ENCODE measurements around the gene IP6K3. TPM values are rescaled to one million over a fixed set of nuclear protein-coding genes. Genes with fewer than 3 reads are reported as not detected.

The IP6K3 gene
- polyA plus RNA-seq, 6 donors from 2014 or later, result not detected

DNA sequence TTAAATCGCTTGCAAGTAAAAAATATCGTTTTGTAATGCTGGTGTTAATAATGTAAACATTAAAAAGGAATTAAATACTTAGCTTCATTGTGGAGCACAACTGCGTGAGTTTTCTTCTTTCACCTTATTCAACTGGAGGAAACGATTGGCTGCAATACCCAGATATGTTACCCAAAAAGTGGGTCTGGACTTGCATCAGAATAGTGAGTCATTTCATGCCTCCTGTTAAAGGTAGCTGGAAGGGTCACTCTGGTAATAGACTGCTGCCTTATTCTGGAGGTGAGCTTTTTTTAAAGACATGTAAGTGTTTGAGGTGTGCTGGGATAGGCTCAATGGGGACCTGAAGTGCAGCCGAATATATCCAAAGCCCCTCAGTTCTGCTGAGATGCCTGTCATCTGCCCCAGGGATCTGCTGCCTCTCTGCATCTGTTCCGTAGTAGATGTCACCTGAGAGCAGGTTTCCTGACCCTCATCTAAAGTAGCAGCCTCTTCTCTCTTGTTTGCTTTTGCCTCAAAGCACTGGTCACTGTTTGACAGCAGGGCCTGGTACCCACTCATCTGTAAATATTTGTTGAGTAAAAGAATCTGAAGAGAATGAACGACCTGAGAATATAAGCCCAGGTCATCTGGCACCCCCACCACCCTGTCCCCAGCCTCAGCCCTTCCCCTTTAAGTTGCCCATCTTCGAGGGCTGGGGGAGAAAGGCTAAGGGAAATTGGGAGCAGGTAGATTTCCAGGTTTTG, 29.6 kb downstream of the IP6K3 start:
- H3K27ac Mint-ChIP-seq, result no peak overlapping the region
- H3K36me3 Mint-ChIP-seq, result no peaks in the 10 kb centered on the region
- no peak overlapping the region for H3K4me3 Mint-ChIP-seq
- H3K9me3 Mint-ChIP-seq, result no peaks in the 10 kb centered on the region
- no peak for ATAC-seq (ENCODE audit: low read depth in 2 of 2)
- H3K4me1 Mint-ChIP-seq, result peaks cover 10 to 18% (median 11%) of the 10 kb centered on the region in 3 donors
- DNase-seq, result no peak
- H3K27me3 Mint-ChIP-seq, result peaks cover 0 to 9% (median 0%) of the 10 kb centered on the region in 3 donors

- Mint-ChIP-seq H3K9me3 (no peaks in the 10 kb centered on the region), H3K27me3 (peaks cover 0 to 9% (median 0%) of the 10 kb centered on the region in 3 donors), H3K27ac (peak overlapping the region in 1 of 6 donors; percentile 38), H3K36me3 (no peaks in the 10 kb centered on the region), H3K4me3 (no peak overlapping the region), H3K4me1 (peaks cover 10 to 21% (median 11%) of the 10 kb centered on the region in 3 donors)
- ATAC-seq (ENCODE audit: low read depth in 2 of 2) (no peak), DNase-seq (no peak)
These were observed 30.3 kb downstream of the IP6K3 start for GRCh38 chr6:33716379-33716778.

DNA sequence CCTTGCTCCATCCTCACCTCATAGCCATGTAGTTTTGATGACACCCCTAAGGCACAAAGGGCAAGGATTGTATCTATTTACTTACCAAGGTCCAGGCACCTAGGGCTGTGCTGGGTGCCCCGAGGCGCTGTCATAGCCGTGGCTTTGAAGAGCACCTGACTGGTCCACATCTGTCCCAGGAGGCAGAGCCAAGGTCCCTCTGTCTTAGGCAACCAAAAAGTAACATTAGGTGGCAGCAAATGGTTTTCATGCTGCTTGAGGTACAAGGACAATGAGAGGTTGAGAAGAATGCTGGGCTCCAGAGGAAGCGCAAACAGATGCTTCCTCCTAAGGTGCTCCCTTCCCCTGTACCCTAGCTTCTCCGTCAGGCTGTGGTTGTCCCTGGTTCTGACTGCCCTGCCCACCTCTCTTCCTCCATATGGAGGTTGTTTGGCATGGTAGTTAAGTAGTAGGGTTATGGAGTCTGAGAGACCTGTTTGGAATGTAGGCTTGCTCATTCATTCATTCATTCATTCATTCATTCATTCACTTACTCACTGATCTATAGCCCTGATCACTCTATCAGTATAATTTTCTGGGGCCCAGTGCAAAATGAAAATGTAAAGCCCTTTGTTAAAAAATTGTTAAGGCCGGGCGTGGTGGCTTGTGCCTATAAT, 32.2 kb downstream of the IP6K3 start:
- ATAC-seq (ENCODE audit: low read depth in 2 of 2), result no peak
- no peak overlapping the region for H3K4me3 Mint-ChIP-seq
- H3K4me1 Mint-ChIP-seq, result peaks cover 19 to 28% (median 22%) of the 10 kb centered on the region in 3 donors
- H3K27ac Mint-ChIP-seq, result peak overlapping the region in 2 of 6 donors; percentile 39 to 64
- no peak for DNase-seq
- peaks cover 0 to 7% (median 0%) of the 10 kb centered on the region in 3 donors for H3K27me3 Mint-ChIP-seq
- no peaks in the 10 kb centered on the region for H3K9me3 Mint-ChIP-seq
- no peaks in the 10 kb centered on the region for H3K36me3 Mint-ChIP-seq

GRCh38 chr6:33713786-33714185, 32.9 kb downstream of the IP6K3 start:
- Mint-ChIP-seq H3K4me1 (peaks cover 24 to 32% (median 27%) of the 10 kb centered on the region in 3 donors), H3K4me3 (peak overlapping the region in 1 of 8 donors; percentile 67), H3K27me3 (no peaks in the 10 kb centered on the region), H3K9me3 (no peaks in the 10 kb centered on the region), H3K27ac (peak overlapping the region in 1 of 6 donors; percentile 6), H3K36me3 (peaks cover 4 to 6% of the 10 kb centered on the region in 2 donors)
- DNase-seq, result no peak
- ATAC-seq (ENCODE audit: low read depth in 2 of 2), result no peak

GRCh38 chr6:33712914-33713313, 33.8 kb downstream of the IP6K3 start:
- Mint-ChIP-seq H3K27ac (no peak overlapping the region), H3K9me3 (no peaks in the 10 kb centered on the region), H3K27me3 (no peaks in the 10 kb centered on the region), H3K36me3 (peaks cover 4 to 7% of the 10 kb centered on the region in 2 donors), H3K4me1 (peaks cover 24 to 31% (median 31%) of the 10 kb centered on the region in 3 donors), H3K4me3 (peak overlapping the region in 3 of 8 donors; percentile 2 to 99 (median 67))
- ATAC-seq (ENCODE audit: low read depth in 2 of 2) (no peak), DNase-seq (no peak)

DNA sequence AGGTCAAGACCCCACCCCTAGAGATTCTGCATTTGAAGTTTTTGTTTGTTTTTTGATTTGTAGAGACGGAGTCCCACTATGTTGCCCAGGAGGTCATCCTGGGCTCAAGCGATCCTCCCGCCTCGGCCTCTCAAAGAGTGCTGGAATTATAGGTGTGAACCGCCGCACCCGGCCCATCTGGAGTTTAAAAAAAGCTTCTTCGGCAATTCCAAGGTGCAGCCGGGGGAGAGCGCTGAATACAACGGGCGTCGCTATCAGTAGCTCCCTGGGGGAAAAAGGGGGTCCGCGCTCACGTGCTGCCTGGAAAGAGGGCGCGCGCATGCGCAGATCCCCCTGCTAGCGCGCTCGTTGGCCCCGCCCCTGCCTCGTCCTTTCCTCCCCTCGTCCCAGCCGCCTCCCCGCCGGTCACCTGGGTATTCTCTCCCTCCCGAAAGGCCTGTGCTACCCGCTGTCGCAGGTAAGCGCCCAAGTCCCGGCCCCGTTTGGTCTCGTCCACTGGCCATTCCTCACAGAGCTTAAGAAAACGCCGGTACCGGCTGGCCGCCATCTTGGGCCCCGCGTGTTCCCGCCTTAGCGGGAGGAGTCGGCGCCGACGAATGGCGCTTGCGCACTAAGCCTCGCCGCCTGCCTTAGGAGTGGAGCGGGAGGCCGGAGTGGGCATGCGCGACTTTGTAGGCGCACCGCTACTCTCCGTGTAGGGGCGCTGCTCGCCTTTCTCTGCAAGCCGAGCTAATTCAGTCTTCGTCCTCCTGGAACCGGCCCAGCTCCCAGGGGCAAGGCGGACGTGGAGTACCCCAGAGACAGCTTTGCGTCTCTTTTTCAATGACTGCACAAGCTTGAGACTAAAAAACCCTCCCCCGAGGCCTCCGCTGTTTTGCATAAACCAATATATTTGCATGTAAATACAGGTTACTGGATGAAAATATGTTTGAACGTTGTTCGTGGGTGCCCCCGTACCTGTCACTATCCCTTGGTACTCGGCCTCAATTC, 35.3 kb downstream of the IP6K3 start, which contains the start of gene UQCC2:
Gene UQCC2, minus strand, starts transcription at position 561 of the 990 bp plus-strand sequence. Its CDS starts 14 bp downstream, at position 547.
- DNase-seq, result peak; percentile 96
- no peaks in the 10 kb centered on the region for H3K27me3 Mint-ChIP-seq
- H3K4me1 Mint-ChIP-seq, result peaks cover 25 to 38% (median 34%) of the 10 kb centered on the region in 3 donors
- peak within 1 kb of the TSS; percentile 92 to 99 (median 98) for H3K27ac Mint-ChIP-seq
- ATAC-seq (ENCODE audit: low read depth in 2 of 2), result peak; percentile 84 to 93
- H3K4me3 Mint-ChIP-seq, result peak within 1 kb of the TSS; percentile 94 to 100 (median 99)
- peaks cover 4 to 7% of the 10 kb centered on the region in 2 donors for H3K36me3 Mint-ChIP-seq
- H3K9me3 Mint-ChIP-seq, result no peaks in the 10 kb centered on the region

GRCh38 chr6:33710296-33711121, 36.2 kb downstream of the IP6K3 start:
- Mint-ChIP-seq H3K36me3 (peaks cover 4 to 7% of the 10 kb centered on the region in 2 donors), H3K27ac (peak overlapping the region; percentile 92 to 99 (median 98)), H3K4me3 (peak overlapping the region; percentile 94 to 100 (median 99)), H3K4me1 (peaks cover 29 to 41% (median 40%) of the 10 kb centered on the region in 3 donors), H3K9me3 (no peaks in the 10 kb centered on the region), H3K27me3 (no peaks in the 10 kb centered on the region)
- ATAC-seq (ENCODE audit: low read depth in 2 of 2) (no peak), DNase-seq (no peak)

- no peaks in the 10 kb centered on the region for H3K9me3 Mint-ChIP-seq
- H3K27ac Mint-ChIP-seq, result peak overlapping the region in 3 of 6 donors; percentile 29 to 85 (median 43)
- H3K36me3 Mint-ChIP-seq, result peaks cover 4 to 7% of the 10 kb centered on the region in 2 donors
- peak overlapping the region; percentile 2 to 99 (median 19) for H3K4me3 Mint-ChIP-seq
- ATAC-seq (ENCODE audit: low read depth in 2 of 2) (no peak), DNase-seq (no peak)
- H3K27me3 Mint-ChIP-seq, result no peaks in the 10 kb centered on the region
- peaks cover 29 to 45% (median 44%) of the 10 kb centered on the region in 3 donors for H3K4me1 Mint-ChIP-seq
These were observed 37.0 kb downstream of the IP6K3 start for GRCh38 chr6:33709605-33710295.

DNA sequence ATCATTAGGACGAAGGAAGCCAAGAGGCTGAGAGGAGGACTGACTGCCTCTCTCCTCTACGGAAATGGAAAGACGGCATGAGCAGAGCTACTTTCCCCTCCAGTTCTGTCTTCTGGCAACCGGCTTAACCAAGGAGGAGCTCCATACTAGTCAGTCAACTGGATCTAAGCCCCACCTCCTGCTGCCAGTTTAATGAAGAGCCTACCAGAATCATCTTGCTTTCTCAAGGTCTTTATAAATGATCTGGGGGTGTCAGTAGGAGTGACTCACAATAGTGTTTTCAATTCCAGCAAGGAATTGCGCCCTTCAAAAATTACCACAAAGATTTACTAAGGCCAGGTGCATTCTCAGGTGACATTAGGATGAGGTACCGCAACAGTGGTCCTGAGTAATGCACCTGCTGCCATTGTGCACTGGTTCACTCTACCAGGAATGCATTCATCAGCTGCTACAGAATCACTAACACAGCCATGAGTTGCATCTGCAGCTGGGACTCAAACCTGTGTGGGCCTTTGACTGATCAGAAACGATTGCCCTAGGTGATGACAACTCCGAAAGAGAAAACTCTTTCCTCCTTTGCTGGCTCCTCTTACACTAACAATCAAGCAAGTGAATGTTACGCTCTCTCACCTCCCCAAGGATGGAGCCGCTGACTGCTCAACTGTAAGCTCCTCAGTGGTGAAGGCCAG, 38.0 kb downstream of the IP6K3 start:
- no peaks in the 10 kb centered on the region for H3K27me3 Mint-ChIP-seq
- H3K9me3 Mint-ChIP-seq, result no peaks in the 10 kb centered on the region
- no peak for ATAC-seq (ENCODE audit: low read depth in 2 of 2)
- H3K27ac Mint-ChIP-seq, result no peak overlapping the region
- no peak for DNase-seq
- H3K36me3 Mint-ChIP-seq, result peaks cover 4 to 7% of the 10 kb centered on the region in 2 donors
- H3K4me1 Mint-ChIP-seq, result peaks cover 25 to 52% (median 47%) of the 10 kb centered on the region in 3 donors
- peak overlapping the region in 1 of 8 donors; percentile 94 for H3K4me3 Mint-ChIP-seq

DNA sequence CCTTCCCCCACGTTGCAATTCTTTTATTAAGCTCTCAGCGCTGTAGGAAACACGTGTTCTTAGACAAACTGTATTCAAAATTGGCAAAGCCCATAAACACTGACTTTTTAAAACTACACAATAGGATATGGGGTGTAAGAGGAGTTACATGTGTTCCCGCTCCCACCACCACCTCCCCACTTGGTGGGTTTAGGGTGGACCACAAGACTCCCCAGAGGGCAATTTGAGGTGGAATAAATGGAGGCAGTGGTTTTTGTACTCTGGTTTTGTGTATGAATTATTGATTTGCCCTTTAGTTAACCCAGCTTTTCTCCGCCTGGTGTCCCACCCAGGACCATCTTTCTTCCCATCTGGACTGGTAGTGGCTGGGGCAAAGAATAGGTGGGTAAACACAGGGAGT, 38.9 kb downstream of the IP6K3 start:
- ATAC-seq (ENCODE audit: low read depth in 2 of 2) (no peak), DNase-seq (no peak)
- no peaks in the 10 kb centered on the region for H3K27me3 Mint-ChIP-seq
- H3K4me3 Mint-ChIP-seq, result peak overlapping the region in 1 of 8 donors; percentile 94
- peaks cover 4 to 7% of the 10 kb centered on the region in 2 donors for H3K36me3 Mint-ChIP-seq
- H3K4me1 Mint-ChIP-seq, result peaks cover 25 to 56% (median 45%) of the 10 kb centered on the region in 3 donors
- no peaks in the 10 kb centered on the region for H3K9me3 Mint-ChIP-seq
- H3K27ac Mint-ChIP-seq, result peak overlapping the region in 1 of 6 donors; percentile 40

- no peak for DNase-seq
- H3K36me3 Mint-ChIP-seq, result peaks cover 4 to 7% of the 10 kb centered on the region in 2 donors
- peak overlapping the region in 1 of 8 donors; percentile 34 for H3K4me3 Mint-ChIP-seq
- H3K27ac Mint-ChIP-seq, result peak overlapping the region in 3 of 6 donors; percentile 16 to 74 (median 51)
- no peaks in the 10 kb centered on the region for H3K27me3 Mint-ChIP-seq
- no peaks in the 10 kb centered on the region for H3K9me3 Mint-ChIP-seq
- peaks cover 26 to 48% (median 45%) of the 10 kb centered on the region in 3 donors for H3K4me1 Mint-ChIP-seq
- no peak for ATAC-seq (ENCODE audit: low read depth in 2 of 2)
These were observed 40.6 kb downstream of the IP6K3 start for GRCh38 chr6:33705955-33706725.

Data from naive B cell (primary cell).